Measurements from ENCODE around the gene RAVER2.

The RAVER2 gene

DNA sequence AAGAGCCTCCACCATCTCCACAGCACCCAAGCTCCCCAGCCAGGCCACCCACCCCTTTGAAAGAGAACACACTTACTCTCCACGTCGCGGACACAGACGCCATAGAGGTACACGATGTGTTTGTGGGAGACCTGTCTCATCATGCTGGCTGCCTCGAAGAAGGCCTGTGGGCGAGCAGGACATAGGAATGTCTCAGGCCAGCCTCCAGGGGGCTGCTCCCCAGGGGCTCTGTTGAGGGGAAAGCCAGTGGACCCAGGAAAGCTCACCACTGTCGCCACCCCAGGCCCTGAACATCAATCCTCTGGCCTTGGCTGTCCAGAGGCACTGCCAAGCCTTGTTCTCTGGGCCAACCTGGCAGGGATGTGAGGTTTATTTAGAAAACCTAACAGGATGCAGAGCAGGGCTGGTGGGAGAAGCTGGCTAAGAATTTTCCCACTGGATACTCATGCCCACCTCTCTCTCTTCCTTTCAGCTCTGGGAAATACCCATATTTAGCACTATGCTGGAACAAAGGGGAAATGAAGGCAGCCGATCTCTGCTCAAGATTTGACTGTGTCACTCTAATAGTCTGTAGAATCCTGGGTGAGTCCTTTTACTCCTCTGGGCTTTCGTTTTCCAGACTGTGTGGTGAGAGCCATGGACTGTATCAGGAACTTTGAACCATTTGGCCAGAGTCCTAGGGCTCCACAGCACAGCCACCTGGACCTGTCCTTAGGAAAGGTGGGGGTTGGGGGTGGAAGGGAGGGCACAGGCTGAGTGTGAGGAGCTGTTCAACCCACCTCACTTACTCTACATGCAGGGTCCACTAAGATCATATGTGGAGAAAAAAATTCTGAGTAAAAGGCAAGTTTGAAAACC, 101.9 kb downstream of the RAVER2 start:
- DNase-seq (ENCODE audit: low spot score), result no peak

- DNase-seq (ENCODE audit: low spot score), result no peak
Measured at GRCh38 chr1:64847666-64848065, 102.8 kb downstream of the RAVER2 start.

- no peak for DNase-seq (ENCODE audit: low spot score)
Measured at GRCh38 chr1:64848136-64848535, 103.3 kb downstream of the RAVER2 start.

DNA sequence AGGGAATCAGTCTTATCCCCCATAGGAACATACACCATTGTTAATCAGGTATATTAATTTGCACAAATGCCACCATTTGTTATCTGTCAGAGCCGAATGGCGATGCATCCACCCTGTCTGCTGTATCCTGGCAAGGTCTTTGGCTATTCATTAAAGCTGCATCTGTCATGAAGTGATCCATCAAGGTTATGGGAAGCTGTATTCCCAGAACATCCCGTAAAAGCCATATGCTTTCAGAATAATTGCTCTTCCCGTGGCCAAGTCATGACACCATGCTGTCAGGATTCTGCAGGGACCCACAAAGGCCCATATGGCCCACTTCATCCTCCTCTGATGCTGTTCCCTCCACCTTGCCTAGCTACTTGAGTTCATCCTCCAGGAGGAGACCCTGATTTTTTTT, 103.9 kb downstream of the RAVER2 start:
- DNase-seq (ENCODE audit: low spot score), result no peak

- DNase-seq (ENCODE audit: low spot score), result no peak
Measured at GRCh38 chr1:64849942-64850341, 105.1 kb downstream of the RAVER2 start.

DNA sequence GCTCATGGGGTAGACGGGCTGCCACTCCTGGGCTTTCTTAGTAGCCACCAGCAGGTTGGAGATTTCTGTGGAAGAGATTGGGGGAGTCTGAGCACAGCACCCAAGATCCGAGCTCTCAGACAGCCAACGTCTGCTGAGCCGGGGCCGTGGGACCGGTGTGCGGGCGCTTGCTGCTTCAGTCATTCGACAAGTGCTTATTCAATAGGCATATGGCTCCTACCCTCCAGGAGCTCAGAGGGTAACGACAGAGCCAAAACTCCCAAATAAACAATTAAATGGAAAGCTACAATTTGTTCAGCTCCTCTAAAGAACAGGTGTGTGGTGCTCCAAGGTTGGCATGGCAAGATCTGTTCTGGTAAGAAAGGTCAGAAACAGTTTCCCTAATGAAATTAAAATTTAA, 106.0 kb downstream of the RAVER2 start:
- DNase-seq (ENCODE audit: low spot score), result no peak

DNA sequence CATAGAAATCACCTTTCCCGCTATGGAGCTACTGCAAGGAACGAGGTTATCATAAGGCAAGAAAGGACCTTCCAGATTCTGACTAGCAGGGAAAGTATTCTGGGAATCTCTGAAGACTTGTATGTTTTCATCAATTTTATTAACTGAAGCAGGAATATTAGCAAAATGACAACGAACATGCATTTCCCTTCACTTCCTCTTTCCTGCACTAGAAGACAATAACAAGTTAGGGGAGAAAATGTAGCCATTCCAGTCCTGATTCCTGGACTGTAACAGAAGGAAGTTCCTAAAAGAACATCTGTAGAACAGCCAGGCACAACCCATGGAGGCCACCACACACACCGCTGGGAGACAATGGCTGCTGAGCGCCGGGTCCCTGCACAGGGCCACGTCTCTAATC, 106.8 kb downstream of the RAVER2 start:
- DNase-seq (ENCODE audit: low spot score), result no peak

GRCh38 chr1:64854674-64855073, 109.8 kb downstream of the RAVER2 start:
- DNase-seq (ENCODE audit: low spot score), result no peak

DNA sequence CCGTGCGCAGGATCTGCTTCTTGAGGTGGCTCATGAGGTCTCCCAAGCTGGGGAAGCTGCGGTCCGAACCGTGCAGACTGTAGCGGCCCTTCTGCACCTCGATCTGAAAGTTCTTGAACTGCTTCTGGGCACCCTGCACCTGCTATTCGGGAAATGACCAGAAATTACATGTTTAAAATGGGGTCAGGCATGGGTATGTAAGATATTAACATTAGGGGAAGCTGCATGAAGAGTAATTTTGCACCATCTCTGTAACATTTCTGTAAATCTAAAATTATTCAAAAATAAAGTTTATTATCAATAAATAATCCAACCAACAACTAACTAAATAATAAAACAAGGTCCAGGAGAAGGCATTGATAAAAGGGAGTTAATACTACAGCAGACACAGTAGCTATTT, 110.7 kb downstream of the RAVER2 start:
- no peak for DNase-seq (ENCODE audit: low spot score)

- DNase-seq (ENCODE audit: low spot score), result no peak
Measured at GRCh38 chr1:64856553-64856952, 111.7 kb downstream of the RAVER2 start.

DNA sequence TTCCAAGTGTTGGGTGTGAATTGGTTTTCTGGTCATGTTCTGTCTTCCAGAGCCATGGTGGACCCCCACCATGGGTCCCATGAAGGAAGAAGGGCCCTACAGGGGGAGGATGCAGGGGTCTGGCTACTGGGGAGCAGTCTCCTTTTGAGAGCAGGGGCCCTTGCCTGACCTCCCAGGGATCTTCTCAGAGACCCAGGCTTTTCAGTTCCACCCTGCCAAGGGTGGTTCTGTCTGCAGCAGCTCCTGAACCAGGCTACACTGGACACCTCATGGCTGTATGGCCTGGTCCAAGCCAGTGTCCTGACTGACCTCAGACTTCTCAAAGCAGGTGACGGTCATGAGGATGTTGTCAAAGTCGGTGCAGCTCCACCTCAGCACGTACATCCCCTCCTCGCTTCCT, 112.5 kb downstream of the RAVER2 start:
- no peak for DNase-seq (ENCODE audit: low spot score)

DNA sequence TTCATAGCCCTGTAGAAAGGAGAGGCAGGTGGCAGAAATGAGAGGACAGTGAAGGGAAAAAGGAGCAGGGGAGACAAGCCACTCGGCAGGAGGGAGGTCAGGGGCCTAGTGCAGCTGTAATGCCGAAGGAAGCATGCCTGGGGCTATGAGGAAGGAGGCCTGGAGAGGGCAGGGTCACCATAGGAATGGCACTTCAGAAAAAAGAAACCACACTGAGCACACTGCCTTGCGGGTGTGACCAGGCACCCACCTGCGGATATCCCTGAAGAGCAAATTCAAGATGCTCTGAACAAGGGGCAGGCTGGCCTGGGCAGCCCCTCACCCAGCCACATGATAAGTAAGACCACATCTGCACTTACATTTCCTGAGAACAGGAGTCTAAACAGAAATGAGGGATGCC, 116.7 kb downstream of the RAVER2 start:
- DNase-seq (ENCODE audit: low spot score), result no peak

DNA sequence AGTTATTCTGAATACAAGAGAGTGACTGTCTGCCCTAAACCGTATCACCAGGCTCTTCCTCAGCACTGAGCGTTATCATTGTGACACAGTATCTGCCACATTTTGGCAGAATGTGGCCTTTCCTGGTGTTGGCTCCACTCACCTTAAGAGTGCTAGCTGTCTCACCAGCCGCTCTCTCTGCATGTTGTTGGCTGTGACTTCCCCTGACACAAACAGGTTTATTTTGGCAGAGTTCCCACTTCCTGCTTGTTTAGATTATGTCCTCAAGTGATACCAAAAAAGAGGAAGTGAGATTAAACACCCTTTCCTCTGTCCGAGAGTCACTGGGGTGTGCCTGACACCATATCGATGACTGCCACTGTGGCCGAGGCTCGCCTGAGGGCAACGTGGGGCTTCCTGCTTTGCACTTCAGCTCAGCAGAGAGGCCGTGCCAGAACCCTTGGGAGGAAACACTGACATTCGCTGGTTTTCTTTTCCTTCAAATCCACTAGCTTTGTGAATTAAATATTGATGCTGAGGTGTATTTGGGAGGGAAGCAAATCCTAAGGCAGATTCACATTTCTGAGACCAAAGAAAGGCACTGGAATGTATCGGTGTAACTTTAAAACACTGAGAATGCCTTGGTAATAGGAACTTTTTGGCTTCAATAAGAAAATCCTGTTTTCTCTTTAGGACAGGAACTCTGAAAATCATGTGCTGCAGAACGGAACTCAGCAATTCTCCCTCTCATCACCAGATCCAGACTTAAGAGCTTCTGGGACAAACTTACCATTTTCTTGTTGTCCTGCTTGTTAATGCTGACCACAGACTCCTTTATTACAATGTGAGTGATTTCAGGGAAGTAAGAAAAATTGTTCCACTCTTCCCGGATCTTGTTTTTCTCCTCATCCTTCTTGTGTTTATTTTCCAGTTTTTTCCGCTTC, 119.4 kb downstream of the RAVER2 start:
- peak; percentile 62 for DNase-seq (ENCODE audit: low spot score)

DNA sequence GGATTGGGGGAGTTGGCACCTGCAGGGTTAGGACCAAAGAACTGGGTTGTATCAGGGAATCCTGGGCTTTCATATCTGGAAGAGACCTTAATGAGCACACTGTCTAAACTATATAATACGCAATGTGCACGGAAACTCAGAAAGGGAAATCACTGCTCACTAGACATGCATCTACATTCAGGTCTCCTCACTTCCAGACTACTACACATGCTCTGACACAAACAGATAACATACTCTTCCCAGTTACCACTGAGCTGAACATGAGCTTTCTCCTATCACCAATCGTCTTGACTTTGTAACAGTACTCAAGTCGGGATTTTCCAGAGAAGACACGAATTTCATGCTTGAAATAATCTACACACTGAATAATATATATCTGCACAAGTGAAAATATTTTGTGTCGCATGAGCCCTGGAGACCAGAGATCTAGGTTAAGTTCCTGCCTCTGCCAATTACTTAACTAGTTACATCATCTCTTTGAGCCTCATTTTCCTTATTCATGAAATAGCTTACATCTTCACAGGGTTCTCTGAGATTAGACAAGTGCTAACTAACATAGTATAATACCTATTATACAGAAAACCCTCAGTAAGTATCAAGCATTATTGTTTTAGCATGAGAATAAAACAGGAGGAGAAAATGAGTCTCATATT, 120.4 kb downstream of the RAVER2 start:
- DNase-seq (ENCODE audit: low spot score), result no peak

DNA sequence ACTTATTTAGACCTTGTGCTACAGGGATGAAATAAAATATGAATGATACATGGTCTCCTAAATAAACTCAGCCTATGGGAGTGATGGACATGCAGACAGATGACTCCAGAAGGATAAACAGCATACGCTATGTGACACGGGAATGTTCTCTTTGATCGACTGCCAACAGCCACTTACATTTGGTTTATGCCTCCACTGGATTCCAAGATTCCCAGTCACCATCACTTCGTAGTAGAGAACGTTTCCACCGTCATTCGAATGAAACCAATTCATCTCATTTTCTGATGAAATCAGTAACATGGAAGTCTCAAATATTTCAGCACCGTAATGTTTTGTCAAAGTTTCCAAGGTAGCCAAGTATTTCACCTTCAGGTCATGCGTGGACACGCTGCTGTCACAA, 121.8 kb downstream of the RAVER2 start:
- no peak for DNase-seq (ENCODE audit: low spot score)

DNA sequence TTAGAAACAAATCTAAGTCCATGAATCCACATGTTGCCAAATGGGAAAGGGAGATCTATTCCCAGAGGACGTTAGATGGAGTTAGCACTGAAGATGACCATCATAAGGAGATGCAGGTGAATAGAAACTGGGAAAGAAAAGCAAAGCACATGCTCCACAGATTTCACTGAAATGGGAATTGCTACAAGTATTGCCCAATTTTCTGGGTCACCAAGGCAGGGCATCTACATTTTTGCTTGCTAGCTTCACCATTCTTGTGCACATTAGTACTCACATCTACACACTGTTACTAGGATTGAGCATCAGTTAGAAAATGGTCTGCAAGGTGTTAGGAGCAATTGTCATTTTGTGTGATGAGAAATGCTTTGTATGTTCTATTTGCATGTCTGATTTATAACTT, 122.4 kb downstream of the RAVER2 start:
- no peak for DNase-seq (ENCODE audit: low spot score)

DNA sequence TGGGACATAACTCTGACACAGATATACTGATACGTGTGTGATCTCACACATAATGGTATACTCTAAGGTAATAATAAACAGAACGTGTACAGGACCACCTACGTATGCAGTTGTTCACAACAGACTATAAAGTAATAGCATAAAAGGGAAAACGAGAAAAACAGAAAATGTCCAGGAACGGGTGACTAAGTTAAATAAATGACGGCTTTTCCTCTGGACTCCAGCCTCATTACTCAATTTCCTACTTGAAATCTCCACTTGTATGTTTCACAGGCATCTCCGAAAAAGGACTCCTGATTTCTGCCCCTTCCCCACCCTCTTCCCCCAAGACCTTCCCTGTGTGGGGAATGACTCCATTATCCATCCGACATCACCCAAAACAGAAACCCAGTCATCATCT, 126.4 kb downstream of the RAVER2 start:
- DNase-seq (ENCODE audit: low spot score), result no peak

DNA sequence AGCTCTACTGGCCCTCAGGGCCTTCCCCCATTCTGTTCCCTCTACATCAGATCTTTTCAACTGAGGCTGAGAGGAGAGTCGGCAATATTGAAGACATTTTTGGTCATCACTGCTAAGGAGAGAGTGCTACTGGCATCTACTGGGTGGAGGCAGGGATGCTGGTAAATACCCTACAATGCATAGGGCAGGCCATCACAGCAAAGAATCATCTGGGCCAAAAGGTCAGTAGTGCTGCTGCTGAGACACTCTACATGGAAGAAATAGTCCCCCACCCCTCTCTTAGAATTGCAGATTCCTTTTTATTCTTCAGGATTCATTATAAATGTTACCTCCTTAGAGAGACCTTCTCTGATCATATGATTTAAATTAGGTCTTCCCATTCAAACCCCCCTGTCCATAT, 127.2 kb downstream of the RAVER2 start:
- DNase-seq (ENCODE audit: low spot score), result no peak

DNA sequence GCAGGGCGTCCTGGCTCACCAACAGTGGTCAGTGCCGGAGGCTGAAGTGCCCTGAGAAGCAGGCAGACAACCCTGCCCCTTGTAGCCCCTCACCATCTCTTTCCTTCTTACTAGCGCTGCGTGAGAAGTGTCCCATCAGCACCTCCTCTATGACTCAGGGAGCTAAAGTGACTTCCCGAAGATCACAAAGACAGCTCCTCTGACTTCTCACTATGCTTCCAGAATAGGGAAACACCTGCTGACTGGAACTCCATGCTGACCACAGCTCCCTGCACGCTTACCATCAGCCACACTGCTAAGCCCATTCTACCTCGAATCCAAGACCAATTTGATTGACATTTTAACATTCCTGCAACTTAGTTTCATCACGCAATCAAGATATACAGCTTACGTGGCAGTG, 128.7 kb downstream of the RAVER2 start:
- no peak for DNase-seq (ENCODE audit: low spot score)

DNA sequence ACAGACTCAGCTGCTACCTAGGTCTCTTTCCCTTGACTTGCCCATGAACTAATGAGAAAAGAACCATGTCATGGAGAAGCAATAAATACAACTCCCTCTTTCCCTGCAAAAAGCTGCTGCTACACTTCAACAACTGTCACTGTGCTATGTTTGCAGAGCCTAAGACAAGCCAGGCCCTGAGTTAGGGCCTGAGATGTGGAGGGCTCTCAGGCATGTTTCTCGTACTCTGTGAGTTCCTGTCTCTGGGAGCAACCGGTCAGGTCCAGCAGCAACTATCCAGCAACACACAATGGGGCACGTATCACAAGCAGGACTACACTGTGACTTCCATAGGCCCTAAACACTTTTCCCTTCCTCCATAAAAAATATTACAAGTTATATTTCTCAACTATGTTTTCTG, 129.8 kb downstream of the RAVER2 start:
- DNase-seq (ENCODE audit: low spot score), result no peak

DNA sequence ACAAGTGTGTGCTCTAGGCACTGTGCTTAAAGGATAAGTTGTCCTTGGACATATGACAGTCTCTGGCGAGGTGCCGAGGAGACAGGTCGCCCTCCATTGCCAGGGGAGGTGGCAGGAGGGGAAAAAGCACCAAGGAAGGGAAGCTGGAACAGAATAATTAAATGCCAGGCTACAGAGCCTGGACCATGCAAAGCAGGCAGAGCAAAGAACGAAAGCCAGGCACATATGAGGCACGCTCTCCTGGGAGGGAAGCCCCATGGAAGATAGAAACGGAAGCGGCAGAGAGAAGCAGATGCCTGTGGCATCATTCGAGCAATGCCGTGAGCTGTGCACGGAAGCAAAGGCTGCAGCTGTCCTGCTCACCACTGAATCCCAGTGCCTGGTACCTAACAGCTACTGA, 130.2 kb downstream of the RAVER2 start:
- DNase-seq (ENCODE audit: low spot score), result no peak

- no peak for DNase-seq (ENCODE audit: low spot score)
Measured at GRCh38 chr1:64875606-64876005, 130.7 kb downstream of the RAVER2 start.

- no peak for DNase-seq (ENCODE audit: low spot score)
Measured at GRCh38 chr1:64877151-64877550, 132.3 kb downstream of the RAVER2 start.
